Measurements from ENCODE around the gene EIF5A. TPM values are rescaled to one million over a fixed set of nuclear protein-coding genes. Genes with fewer than 3 reads are reported as not detected.

EIF5A gene
- total and polyA plus RNA-seq, 2 of the 8 experiments (the other 6 are each of a cell fraction or from before 2014, with no cell fraction given) = 717 to 1,172 TPM

- Histone ChIP-seq H2BK120ac (replicated peaks; ENCODE audit: low read depth, low read length) (no peak overlapping the region), H3K36me3 (ENCODE audit: control insufficient read depth in 2 of 4, insufficient read depth in 4 of 4, low read length in 3 of 4) (peaks cover 2 to 36% (median 17%) of the 10 kb centered on the region in 4 experiments), H4K91ac (replicated peaks; ENCODE audit: insufficient read length, low read length) (no peak overlapping the region), H2BK5ac (ENCODE audit: low read depth, low read length) (no peak overlapping the region; the same call in 1 of the 2 replicates), H3K4me2 (ENCODE audit: insufficient read depth in 1 of 2, low read depth in 2 of 2, low read length in 2 of 2) (peak overlapping the region in 1 of 2 experiments; percentile 91; a peak in 1 of 4 replicates), H3K79me2 (ENCODE audit: control insufficient read depth in 1 of 2, insufficient read depth in 2 of 2, low read length in 2 of 2) (peaks cover 0 to 31% of the 10 kb centered on the region in 2 experiments; a peak in 2 of 4 replicates), H2AK5ac (ENCODE audit: low read depth, low read length) (peak overlapping the region; percentile 65; the same call in 1 of the 2 replicates), H3K56ac (replicated peaks; ENCODE audit: insufficient read length, low read depth, low read length) (no peak overlapping the region), H3K4me3 (ENCODE audit: extremely low read depth in 1 of 4, insufficient read depth in 2 of 4, low read depth in 3 of 4, low read length in 4 of 4) (no peak overlapping the region), H2BK12ac (ENCODE audit: low read depth, low read length) (peak overlapping the region; percentile 75; the same call in 1 of the 2 replicates), H2BK15ac (ENCODE audit: low read length) (no peak overlapping the region), H3K9me3 (ENCODE audit: insufficient read depth in 2 of 2, low read depth in 1 of 2, low read length in 1 of 2) (no peaks in the 10 kb centered on the region), H3K9ac (replicated peaks in 1 of 4; ENCODE audit: extremely low read depth in 1 of 4, low read depth in 3 of 4, low read length in 3 of 4) (no peak overlapping the region), H3K27ac (ENCODE audit: low read depth, low read length) (no peak overlapping the region), H3K79me1 (ENCODE audit: low read depth, low read length) (peaks cover 9% of the 10 kb centered on the region), H3K23me2 (ENCODE audit: low read depth, low read length) (peaks cover 13% of the 10 kb centered on the region), H3K14ac (ENCODE audit: insufficient read length) (no peak overlapping the region), H3K27me3 (replicated peaks in 1 of 4; ENCODE audit: control insufficient read depth in 3 of 4, extremely low read depth in 1 of 4, insufficient read depth in 3 of 4, low read length in 3 of 4) (no peaks in the 10 kb centered on the region), H3K4me1 (replicated peaks in 1 of 4; ENCODE audit: control insufficient read depth in 3 of 4, insufficient read depth in 4 of 4, low read length in 3 of 4) (peaks cover 4 to 13% (median 6%) of the 10 kb centered on the region in 4 experiments; a peak in 6 of 7 replicates), H4K8ac (ENCODE audit: extremely low read depth, insufficient read depth, low read length) (no peak overlapping the region), H3K4ac (replicated peaks; ENCODE audit: insufficient read length, low read depth, low read length) (no peak overlapping the region), H2AFZ (ENCODE audit: low read length) (no peak overlapping the region), H4K20me1 (replicated peaks in 1 of 2; ENCODE audit: control insufficient read depth in 1 of 2, insufficient read depth in 2 of 2, low read length in 2 of 2) (peaks cover 6 to 12% of the 10 kb centered on the region in 2 experiments), H3K18ac (ENCODE audit: extremely low read depth, low read length) (no peak overlapping the region), H2BK20ac (ENCODE audit: low read length) (no peak overlapping the region), H3K23ac (ENCODE audit: insufficient read length) (no peak overlapping the region), H4K5ac (ENCODE audit: insufficient read length, low read depth, low read length) (no peak overlapping the region)
- 97% methylated on average over 6 of the region's 6 CpGs; no CpG with 5 or more reads in 1 of the 2 experiments for WGBS, 2 experiments (ENCODE audit: extremely low coverage in 1 of 2, insufficient coverage in 1 of 2, insufficient read length in 1 of 2, insufficient replicate concordance in 2 of 2, low coverage in 1 of 2, low lambda C conversion rate in 2 of 2, missing lambda C conversion rate in 1 of 2)
- ChIA-PET CTCF (ENCODE audit: partially characterized antibody) (interaction anchor here (1.0 to 1.3 kb wide), 2 partner anchors 21 to 54 kb away, joined by 4 to 5 read pairs; no protein-coding TSS in a partner anchor), POLR2A (ENCODE audit: partially characterized antibody) (interaction anchor here (0.6 to 13.7 kb wide), 17 partner anchors 8 to 774 kb away, joined by 3 to 161 read pairs (median 8); partner anchors contain the start of genes ACADVL, ACAP1, CTDNEP1 and DLG4)
- no peak for DNase-seq (ENCODE audit: low read depth in 1 of 2, low spot score in 2 of 2)
- TF ChIP-seq POLR2A (IDR thresholded peaks at IDR 0.05; ENCODE audit: control extremely low read depth in 1 of 2, low read depth in 2 of 2, low read length in 2 of 2) (peak in 1 of 2 experiments; percentile 68; a peak in 1 of 3 replicates), TAF1 (IDR thresholded peaks at IDR 0.05; ENCODE audit: low read depth, low read length) (no peak), NANOG (IDR thresholded peaks at IDR 0.05; ENCODE audit: insufficient read depth, low read depth, low read length, poor library complexity, severe bottlenecking) (no peak), CTBP2 (IDR thresholded peaks at IDR 0.05; ENCODE audit: borderline replicate concordance, insufficient read depth, insufficient read length, low read length) (no peak), CREB1 (IDR thresholded peaks at IDR 0.05) (no peak), EP300 (IDR thresholded peaks at IDR 0.05; ENCODE audit: borderline replicate concordance in 1 of 2, low read depth in 2 of 2, low read length in 2 of 2) (no peak), SUZ12 (IDR thresholded peaks at IDR 0.05; ENCODE audit: low read length) (no peak), SP2 (IDR thresholded peaks at IDR 0.05; ENCODE audit: low read length) (no peak), POLR2AphosphoS5 (IDR thresholded peaks at IDR 0.05; ENCODE audit: low read depth, low read length) (0 out of 2 replicates have a peak, but pooled peaks have one; percentile 13), SAP30 (IDR thresholded peaks at IDR 0.05; ENCODE audit: insufficient read depth, insufficient replicate concordance, low read length) (no peak)
- no peak for FAIRE-seq
These were observed 47.9 kb upstream of the EIF5A start for GRCh38 chr17:7259555-7259889.

Data from H1 (cell line).